ENCODE data around the gene PRRX1.

The PRRX1 gene

DNA sequence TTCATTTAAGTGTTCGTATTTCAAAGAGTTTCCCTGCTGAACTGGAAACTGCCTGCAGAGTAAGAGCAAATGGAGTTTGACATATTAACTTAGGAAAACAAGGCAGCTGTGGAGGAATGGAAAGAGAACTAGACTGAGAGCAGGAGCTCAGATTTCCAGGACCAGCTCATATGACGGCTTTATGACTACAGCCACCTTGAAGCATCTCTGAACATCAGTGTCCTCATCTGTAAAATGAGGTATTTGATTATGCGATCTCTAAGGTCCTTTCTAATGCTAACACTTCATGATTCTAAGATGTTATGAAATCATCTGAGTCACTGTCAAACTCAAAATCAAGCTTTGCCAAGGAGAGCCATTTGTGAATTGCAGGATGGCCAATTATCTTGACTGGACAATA is 112.3 kb downstream of the PRRX1 start:
- no peak for DNase-seq

DNA sequence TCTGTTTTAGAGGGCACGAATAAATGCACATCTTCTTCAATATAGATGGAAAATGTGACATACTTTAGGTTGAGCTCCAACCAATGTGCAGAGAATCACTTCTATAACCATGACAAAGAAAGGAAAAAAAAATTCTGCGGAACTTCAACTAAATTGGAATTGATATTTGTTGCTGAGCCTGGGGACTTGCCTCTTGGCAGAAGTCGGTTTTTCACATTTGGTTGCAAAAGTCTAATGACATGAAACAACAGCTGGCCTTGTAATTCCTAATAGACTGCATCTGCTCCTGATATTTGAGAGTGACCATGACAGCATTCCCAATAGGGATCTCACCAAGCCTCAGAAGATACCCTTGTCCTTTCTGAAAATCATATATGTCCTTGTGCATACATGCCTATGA is 112.8 kb downstream of the PRRX1 start:
- DNase-seq: no peak

All from NCI-H1092 treated with DMSO at 0.1 percent for 48 hours (cell line).